PC-3 (cell line): ENCODE measurements around the gene DHRS2.

ENCODE experiments used
- CTCF ChIP-seq: fragments of 300-600 bp; sonication (generic); conservative IDR thresholded peaks from 2 replicates; pipeline ENCODE4 v1.5.1; 2017; ENCODE audit warnings: antibody characterized with exemption, low read depth, mild to moderate bottlenecking, low read length
- EZH2 ChIP-seq: fragments of 300-600 bp; sonication (generic); IDR thresholded peaks from one replicate; pipeline ENCODE4 v1.6.1; 2017; ENCODE audit warnings: antibody characterized with exemption, mild to moderate bottlenecking, low read length; ENCODE audit not compliant: unreplicated experiment
- EZH2phosphoT487 ChIP-seq: fragments of 300-600 bp; sonication (generic); IDR thresholded peaks from 2 replicates; pipeline ENCODE4 v1.6.1; 2018; ENCODE audit warnings: mild to moderate bottlenecking, antibody characterized with exemption, low read length, borderline replicate concordance

- no peak for TF ChIP-seq CTCF
- TF ChIP-seq EZH2phosphoT487 = no peak
- no peak for TF ChIP-seq EZH2
These were observed 7.5 kb downstream of the DHRS2 start for GRCh38 chr14:23643533-23644194.
